GM21360 (cell line): Measurements from ENCODE around the gene CCDC88A.

Experiments used
- ATAC-seq: cut with Tn5 transposase; IDR thresholded peaks from one replicate; pipeline ENCODE4 v1.9.1; 2021; ENCODE audit warnings: mild to moderate bottlenecking, moderate library complexity; ENCODE audit not compliant: unreplicated experiment

The CCDC88A gene

DNA sequence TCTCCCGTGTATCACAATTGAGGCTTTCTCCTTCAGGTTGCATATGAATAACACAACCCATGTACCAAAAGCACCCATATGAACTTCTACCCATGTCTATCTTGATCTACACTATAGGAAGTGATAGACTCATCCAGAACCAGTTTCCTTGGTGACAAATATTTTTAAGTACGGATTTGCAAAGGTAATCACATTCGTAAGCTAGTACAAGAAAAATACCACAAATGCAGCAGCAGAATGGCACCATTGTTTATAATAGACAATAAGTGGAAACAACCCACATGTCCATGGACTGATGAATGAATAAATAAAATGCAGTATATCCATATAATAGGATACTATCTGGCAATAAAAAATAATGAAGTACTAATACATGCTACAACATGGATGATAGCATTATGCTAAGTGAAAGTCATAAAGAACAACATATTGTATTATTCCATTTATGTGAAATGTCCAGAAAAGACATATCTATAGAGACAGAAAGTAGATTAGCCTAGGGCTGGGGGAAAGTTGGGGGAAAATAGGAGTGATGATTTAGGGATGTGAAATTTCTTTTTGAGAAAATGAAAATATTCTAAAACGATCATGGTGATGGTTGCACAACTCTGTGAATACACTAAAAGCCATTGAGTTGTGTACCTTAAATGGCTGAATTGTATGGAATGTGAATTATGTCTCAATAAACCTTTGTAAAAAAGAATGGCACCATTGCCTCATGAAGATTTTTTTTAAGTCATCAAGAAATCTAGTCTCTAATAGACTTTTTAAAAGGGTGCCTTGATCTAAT lies 3.4 kb upstream of the CCDC88A start:
- no peak for ATAC-seq

DNA sequence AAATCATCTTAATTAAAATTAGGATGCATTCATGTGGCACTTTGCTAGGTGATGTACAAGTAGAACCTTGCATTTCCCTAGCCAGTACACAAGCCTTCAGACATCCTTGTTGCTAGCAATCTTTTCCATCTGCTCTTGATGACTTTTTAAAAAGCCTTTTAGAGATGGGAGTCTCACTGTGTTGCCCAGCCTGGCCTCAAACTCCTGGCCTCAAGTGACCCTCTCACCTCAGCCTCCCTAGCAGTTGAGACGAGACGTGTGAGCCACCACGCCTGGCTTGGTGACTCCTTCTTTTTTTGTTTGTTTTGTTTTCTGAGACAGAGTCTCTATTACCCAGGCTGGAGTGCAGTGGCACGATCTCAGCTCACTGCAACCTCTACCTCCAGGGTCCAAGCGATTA lies 1.7 kb upstream of the CCDC88A start:
- no peak for ATAC-seq

DNA sequence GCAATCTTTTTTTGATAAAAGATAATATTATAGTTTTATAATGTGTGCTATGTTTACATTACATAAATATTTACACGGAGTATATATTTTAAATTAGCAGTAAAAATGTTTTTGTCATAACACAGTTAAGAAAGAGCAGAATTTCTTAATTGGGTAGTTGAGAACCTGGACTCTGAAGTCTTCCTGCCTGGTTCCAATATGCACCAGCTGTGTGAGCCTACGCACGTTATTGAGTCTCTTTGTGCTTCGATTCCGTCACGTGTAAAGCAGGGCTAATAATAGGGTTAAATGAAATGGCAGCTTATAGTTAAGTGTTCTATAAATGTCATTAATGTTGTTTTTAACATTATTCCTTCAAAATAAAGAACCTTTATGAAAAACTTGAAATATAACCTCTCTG lies 1.2 kb upstream of the CCDC88A start:
- ATAC-seq = no peak

DNA sequence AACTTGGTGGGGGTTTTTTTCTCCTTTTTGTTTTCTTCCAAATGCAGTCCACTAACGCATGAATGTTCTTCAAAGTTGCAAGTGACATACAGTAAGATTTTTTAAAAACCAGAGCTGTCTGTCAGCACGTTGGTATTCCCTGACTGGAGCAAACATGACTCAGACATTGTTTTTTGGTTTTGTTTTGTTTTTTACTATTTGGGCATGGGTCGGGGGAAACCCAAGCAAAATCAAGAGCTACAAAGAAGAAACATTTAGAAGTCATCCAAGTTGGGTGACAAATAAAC lies 726 bp upstream of the CCDC88A start:
- ATAC-seq = no peak

- ATAC-seq = peak; percentile 28
Observed at GRCh38 chr2:55419233-55419678, 400 bp downstream of the CCDC88A start.

- no peak for ATAC-seq
Observed at GRCh38 chr2:55418512-55419232, 984 bp downstream of the CCDC88A start.

DNA sequence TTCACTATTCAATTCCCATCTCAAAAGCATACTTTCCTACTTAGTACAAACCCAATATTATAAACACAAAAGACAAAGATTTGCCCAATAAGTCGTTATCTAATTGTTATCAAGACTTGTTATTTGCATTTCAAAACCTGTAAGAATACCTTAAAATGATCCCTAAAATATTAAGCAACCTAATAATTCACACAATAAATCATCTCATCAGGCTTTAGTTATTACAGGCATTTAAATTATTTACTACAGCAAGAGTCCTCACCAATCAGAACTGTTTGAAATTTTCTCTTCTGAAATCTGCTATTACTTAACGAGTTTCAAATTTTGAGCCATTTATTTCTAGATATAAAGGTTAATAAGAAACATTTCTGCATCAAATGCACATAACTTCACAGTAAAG lies 1.6 kb downstream of the CCDC88A start:
- ATAC-seq = no peak

DNA sequence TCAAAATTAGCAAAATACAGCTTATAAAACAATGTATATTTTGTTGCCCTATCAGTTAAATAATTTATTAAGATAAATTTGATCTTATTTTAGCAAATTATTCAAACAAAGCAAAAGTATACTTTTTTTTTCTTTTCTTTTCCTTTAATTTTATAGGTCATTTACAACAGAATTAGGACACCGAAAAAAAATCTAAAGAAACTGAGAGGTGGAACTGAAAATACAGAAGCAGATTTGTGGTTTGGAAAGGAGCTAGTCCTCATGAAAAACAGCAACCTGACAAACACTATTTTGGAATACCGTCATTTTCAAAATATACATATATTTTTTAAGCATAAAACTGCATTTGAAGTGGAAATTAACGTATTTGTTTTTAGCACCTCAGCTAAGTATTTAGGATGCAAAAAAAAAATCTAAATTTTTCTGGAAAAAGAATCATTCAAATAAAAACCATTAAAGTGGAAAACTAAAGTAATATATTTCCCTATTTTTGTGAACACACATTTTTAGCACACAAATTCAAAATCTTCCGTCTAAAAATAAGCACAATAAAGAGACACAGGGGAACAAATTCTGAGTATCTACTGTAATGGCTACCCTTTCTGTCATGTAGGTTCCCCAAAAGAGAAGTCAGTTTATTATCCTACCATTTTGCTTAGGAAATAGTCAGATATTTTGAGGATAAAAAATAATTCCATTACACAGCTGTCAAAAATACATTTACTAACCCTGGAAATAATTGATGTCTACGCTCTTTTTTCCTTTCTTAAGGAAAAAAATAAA lies 2.7 kb downstream of the CCDC88A start:
- no peak for ATAC-seq

GRCh38 chr2:55415300-55415699 lies 4.4 kb downstream of the CCDC88A start:
- no peak for ATAC-seq

GRCh38 chr2:55408918-55409868 lies 10.5 kb downstream of the CCDC88A start:
- ATAC-seq = peak; percentile 54

DNA sequence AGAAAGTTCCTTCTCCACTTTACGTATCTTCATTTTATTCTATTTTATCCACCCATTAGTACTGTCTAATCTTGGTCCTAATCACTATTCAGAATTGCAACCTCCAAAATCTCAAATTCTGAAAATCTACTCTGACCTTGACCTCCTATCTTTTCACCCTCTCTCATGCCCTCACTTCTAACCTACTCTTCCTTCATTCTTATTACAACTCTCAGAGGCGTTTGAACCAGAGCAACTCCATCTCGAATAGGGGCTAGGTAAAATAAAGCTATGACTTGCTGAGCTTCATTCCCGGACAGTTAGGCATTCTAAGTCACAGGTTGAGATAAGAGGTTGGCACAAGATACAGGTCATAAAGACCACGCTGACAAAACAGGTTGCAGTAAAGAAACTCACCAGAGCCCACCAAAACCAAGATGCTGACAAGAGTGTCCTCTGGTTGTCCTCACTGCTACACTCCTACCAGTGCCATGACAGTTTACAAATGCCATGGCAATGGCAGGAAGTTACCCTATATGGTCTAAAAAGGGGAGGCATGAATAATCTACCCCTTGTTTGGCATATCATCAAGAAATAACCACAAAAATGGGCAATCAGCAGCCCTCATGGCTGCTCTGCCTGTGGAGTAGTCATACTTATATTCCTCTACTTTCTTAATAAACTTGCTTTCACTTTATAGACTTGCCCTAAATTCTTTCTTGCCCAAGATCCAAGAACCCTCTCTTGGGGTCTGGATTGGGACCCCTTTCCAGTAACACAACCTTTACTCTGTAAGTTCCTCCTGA lies 11.4 kb downstream of the CCDC88A start:
- peak; percentile 10 for ATAC-seq

DNA sequence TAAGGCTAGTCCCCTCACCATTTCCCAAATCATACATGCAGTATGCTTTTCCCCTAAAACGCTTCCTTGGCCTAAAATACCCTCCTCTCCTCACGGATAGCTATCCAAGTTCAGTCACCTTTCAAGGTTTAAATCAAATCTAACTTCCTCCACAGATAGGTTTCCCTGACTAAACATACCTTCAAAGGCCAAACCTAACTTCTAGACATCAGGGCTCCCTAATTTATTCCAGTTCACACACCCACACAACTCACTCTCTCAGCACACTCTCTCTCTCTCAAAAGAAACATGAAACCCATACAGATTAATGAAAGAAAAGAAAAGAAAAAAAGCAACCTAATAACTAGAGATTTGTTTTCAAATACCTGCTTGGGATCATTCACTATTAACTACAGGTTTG lies 14.5 kb downstream of the CCDC88A start:
- ATAC-seq = no peak

DNA sequence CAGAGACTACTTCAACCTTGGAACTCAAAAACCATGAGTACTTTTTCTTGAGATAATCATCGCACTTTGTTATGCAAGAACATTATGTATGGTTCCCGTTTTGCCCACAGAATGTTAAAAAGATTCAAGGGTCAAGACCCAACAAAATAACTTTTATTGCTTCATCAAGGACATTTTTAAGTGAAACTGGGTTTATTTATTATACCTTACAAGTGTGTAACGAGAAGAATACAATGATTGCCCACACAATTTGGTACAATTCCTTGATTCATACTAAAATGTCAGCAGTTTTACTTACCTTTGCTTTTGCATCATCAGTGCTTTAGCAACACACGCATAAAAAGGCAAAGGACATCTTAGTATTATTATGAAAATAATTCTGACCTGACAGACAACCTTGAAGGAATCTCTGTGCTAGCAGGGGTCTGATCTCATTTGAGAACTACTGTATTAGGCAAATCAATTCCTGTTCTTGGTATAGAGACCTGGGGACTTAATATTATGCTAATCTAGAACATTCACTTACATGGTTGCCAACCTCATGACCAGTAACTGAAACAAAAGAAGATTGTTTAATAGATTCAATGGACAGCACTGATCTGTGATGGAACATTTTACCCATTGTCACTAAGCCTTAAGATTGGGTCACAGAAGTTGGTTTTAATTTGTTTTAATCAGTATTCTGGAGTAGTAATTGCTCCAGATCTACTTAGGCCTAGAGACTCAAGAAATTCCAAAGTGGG lies 16.2 kb downstream of the CCDC88A start:
- no peak for ATAC-seq

DNA sequence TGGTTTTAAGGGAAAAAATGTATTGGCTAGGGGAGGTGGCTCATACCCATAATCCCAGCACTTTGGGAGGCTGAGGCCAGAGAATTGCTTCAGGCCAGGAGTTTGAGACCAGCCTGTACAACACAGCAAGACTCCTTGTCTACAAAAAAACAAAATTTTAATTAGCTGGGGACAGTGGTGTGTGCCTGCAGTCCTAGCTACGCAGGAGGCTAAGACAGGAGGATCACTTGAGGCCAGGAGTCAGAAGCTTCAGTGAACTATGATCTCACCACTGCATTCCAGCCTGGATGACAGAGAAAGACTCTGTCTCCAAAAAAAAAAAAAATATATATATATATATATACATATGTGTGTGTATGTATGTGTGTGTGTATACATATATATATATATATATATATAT lies 18.5 kb downstream of the CCDC88A start:
- no peak for ATAC-seq

DNA sequence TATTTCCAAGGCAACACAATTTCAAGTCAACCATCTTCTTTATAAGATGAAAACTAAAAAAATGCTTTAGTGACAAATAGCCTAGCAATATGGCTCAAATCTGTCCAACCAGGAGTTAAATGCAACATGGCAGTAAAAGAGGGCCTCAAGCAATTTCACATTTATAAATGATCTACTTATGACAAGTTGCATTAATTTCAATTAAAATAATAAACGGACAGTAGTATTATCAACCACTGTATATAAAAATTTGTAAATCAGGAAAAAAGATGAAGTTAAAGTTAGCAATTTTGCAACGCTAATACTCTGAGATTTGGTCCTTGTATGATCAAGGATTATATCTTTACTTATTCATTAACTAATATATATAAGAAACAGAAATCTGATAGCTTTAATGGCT lies 19.3 kb downstream of the CCDC88A start:
- no peak for ATAC-seq

- ATAC-seq = no peak
Observed at GRCh38 chr2:55399815-55400214, 19.8 kb downstream of the CCDC88A start.

GRCh38 chr2:55395724-55396605 lies 23.7 kb downstream of the CCDC88A start:
- no peak for ATAC-seq

DNA sequence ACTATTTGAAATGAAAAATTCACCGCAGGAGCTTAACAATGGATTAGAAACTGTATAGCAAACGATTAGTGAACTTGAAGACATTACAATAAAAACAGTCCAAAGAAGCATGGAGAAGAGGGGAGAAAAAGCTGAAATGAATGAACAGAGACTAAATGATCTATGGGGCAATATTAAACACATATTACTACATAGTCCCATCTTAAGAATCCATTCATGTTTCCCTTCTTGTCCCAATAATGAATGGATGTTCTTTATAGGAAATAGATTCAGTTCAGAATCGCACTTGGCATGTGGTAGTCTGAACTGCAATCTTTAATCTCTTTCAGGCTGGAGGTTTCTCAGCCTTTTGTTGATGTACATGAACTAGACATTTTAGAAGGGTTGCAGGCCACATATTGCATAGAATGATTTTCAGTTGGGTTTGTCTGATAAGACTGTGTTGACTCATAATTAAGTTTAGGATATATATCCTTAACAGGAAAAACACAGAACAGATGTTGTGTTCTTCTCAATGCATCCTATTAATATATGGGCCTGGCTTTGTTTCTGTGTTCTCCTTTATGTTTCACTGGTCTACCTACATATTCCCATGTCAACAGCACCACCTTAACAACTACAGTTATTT lies 27.9 kb downstream of the CCDC88A start:
- no peak for ATAC-seq
